Body of pancreas (tissue), 4 donors: Measurements from ENCODE around the gene CPT2. TPM values are rescaled to one million over a fixed set of nuclear protein-coding genes. Genes with fewer than 3 reads are reported as not detected.

ENCODE experiments used
- ATAC-seq: fragments of 150-250 bp; one replicate; pipeline ENCODE4 v1.9.1; 2016
- DNase-seq, 4 donors: peaks; one replicate each; pipeline ENCODE4 v3.0.0-alpha.2; 2019
- H3K27ac ChIP-seq, 4 donors: fragments of 200-600 bp; sonication (generic); 1 replicate in 3 of 4; 2 replicates in 1 of 4; pipeline versions ENCODE4 v1.5.1 to v1.6.1; 2016 to 2019; ENCODE audit warnings: mild to moderate bottlenecking in 1 of 4, mixed read lengths in 1 of 4, moderate library complexity in 1 of 4
- H3K27me3 ChIP-seq, 2 donors: fragments of 200-600 bp; sonication (generic); one replicate each; pipeline ENCODE4 v1.6.0; 2016; ENCODE audit warnings: mild to moderate bottlenecking in 1 of 2
- H3K36me3 ChIP-seq, 2 donors: fragments of 200-600 bp; sonication (generic); replicated peaks in 1 of 2; 2 replicates each; pipeline ENCODE4 v1.5.1; 2016; ENCODE audit warnings: low read depth in 2 of 2; ENCODE audit not compliant: insufficient read depth in 1 of 2
- H3K4me1 ChIP-seq: fragments of 200-600 bp; sonication (generic); one replicate; pipeline ENCODE4 v1.6.0; 2016
- H3K4me3 ChIP-seq, 2 donors: fragments of 200-600 bp; sonication (generic); 1 replicate in 1 of 2; 2 replicates in 1 of 2; pipeline ENCODE4 v1.5.1; 2016 to 2019
- H3K9me3 ChIP-seq, 3 donors: fragments of 200-600 bp; sonication (generic); 1 replicate in 2 of 3; 2 replicates in 1 of 3; pipeline ENCODE4 v1.5.1; 2016
- POLR2A ChIP-seq, 3 donors: fragments of 450-650 bp; IDR thresholded peaks; one replicate each; pipeline ENCODE4 v1.6.1; 2016; ENCODE audit warnings: antibody characterized with exemption in 3 of 3, mild to moderate bottlenecking in 2 of 3
- WGBS, 2 donors: methylation state at CpG; one replicate each; pipeline ENCODE4 v1.1.5; 2017; 5-methylcytosine and 5-hydroxymethylcytosine counted together
- intact Hi-C: fragments of 100-400 bp; cut with DNase I; formaldehyde crosslinking; loops from one replicate; pipeline ENCODE4 v1.15.1; 2023
- total RNA-seq, 2 donors: library from RNA; depleted of rRNA; stranded (reverse); fragments of >200 nt; gene quantifications; one replicate each; pipeline ENCODE4 v1.1.0, GENCODE V29; 2016
- TF ChIP-seq, protein P1 (sequence below), 7 experiments: fragments of 450-650 bp in 4 of 7; fragments of 200-600 bp in 3 of 7; sonication (generic) in 3 of 7; IDR thresholded peaks; one replicate each; pipeline ENCODE4 v1.5.1; 2016 to 2019; ENCODE audit warnings: antibody characterized with exemption in 7 of 7

Gene CPT2
- total RNA-seq, 2 donors from 2014 or later, result 14.5 to 15.6 TPM

DNA sequence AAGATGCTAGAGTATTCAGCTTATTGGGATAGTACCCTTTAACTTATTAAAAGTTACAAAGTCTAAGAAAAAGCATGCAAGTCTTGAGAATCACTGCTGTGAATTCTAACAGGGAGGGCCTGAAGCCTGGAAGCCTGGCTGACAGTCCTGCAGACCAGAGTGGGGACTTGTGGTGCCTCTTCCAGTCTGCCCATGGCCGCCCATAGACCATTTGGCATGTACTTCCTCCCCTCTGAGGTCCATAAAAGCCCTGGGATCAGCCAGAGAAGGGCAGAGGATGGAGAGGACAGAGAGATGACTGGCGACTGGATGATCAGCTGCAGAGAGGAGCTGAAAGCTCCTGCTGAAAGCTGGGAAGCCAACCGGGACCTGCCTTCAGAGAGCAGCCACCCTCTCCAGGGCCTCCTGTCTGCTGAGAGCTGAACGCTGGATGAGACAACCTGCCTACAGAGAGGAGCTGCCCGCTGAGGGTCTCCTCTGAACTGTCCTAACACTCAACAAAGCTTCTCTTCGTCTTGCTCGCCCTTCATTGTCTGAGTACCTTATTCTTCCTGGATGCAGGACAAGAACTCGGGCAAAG lies 41.7 kb upstream of the CPT2 start:
- Histone ChIP-seq H3K4me1 (no peaks in the 10 kb centered on the region), H3K9me3 (no peaks in the 10 kb centered on the region)
- WGBS, 2 donors, result 77 to 85% methylated on average over 8 of the region's 8 CpGs

GRCh38 chr1:53155534-53155933 lies 41.1 kb upstream of the CPT2 start:
- Histone ChIP-seq H3K9me3 (no peaks in the 10 kb centered on the region), H3K4me1 (no peaks in the 10 kb centered on the region), H3K27ac (no peak overlapping the region), H3K27me3 (no peaks in the 10 kb centered on the region), H3K36me3 (no peaks in the 10 kb centered on the region), H3K4me3 (no peak overlapping the region)
- intact Hi-C loops, result no loop called here
- TF ChIP-seq POLR2A (IDR thresholded peaks at IDR 0.05), result no peak
- TF ChIP-seq, protein P1, sequence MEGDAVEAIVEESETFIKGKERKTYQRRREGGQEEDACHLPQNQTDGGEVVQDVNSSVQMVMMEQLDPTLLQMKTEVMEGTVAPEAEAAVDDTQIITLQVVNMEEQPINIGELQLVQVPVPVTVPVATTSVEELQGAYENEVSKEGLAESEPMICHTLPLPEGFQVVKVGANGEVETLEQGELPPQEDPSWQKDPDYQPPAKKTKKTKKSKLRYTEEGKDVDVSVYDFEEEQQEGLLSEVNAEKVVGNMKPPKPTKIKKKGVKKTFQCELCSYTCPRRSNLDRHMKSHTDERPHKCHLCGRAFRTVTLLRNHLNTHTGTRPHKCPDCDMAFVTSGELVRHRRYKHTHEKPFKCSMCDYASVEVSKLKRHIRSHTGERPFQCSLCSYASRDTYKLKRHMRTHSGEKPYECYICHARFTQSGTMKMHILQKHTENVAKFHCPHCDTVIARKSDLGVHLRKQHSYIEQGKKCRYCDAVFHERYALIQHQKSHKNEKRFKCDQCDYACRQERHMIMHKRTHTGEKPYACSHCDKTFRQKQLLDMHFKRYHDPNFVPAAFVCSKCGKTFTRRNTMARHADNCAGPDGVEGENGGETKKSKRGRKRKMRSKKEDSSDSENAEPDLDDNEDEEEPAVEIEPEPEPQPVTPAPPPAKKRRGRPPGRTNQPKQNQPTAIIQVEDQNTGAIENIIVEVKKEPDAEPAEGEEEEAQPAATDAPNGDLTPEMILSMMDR (IDR thresholded peaks at IDR 0.05), result no peak
- DNase-seq (no peak), ATAC-seq (no peak)
- 0 to 29% methylated on average over 1 of the region's 1 CpG for WGBS, 2 donors

More for the DNA sequence above, 41.7 kb upstream of the CPT2 start:
- TF ChIP-seq POLR2A (IDR thresholded peaks at IDR 0.05), result no peak
- TF ChIP-seq, protein P1 (IDR thresholded peaks at IDR 0.05), result no peak
- Histone ChIP-seq H3K27ac (no peak overlapping the region), H3K36me3 (no peaks in the 10 kb centered on the region), H3K4me3 (no peak overlapping the region), H3K27me3 (no peaks in the 10 kb centered on the region)
- ATAC-seq, result no peak
- intact Hi-C loops, result no loop called here
- DNase-seq, result no peak

DNA sequence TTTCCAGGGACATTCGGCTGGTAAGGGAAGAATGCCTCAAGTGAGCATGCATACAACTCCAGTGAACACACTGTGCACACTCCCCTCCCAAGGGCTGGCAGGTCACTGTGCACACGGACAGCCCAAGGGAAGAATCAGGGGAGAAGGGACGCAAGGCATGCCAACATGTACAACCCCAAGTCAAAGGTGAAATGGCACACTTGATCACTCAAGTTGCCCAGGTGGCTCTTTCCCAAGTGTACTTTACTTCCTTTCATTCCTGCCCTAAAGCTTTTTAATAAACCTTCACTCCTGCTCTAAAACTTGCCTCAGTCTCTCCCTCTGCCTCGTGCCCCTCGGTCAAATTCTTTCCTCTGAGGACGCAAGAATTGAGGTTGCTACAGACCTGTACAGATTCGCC lies 40.7 kb upstream of the CPT2 start:
- no peak for DNase-seq
- no peaks in the 10 kb centered on the region for H3K9me3 ChIP-seq
- intact Hi-C loops, result no loop called here

GRCh38 chr1:53156783-53157182 lies 39.8 kb upstream of the CPT2 start:
- H3K9me3 ChIP-seq, result no peaks in the 10 kb centered on the region
- ATAC-seq, result no peak
- whole genome bisulfite sequencing, 2 donors, result 63 to 74% methylated on average over 3 of the region's 3 CpGs
- H3K27me3 ChIP-seq, result no peaks in the 10 kb centered on the region
- no peaks in the 10 kb centered on the region for H3K36me3 ChIP-seq
- intact Hi-C loops, result no loop called here
- TF ChIP-seq, protein P1 (IDR thresholded peaks at IDR 0.05), result no peak
- TF ChIP-seq POLR2A (IDR thresholded peaks at IDR 0.05), result no peak
- H3K27ac ChIP-seq, result no peak overlapping the region
- no peaks in the 10 kb centered on the region for H3K4me1 ChIP-seq
- H3K4me3 ChIP-seq, result no peak overlapping the region
- DNase-seq, result no peak

More for the DNA sequence above, 40.7 kb upstream of the CPT2 start:
- H3K4me3 ChIP-seq, result no peak overlapping the region
- TF ChIP-seq, protein P1 (IDR thresholded peaks at IDR 0.05), result no peak
- TF ChIP-seq POLR2A (IDR thresholded peaks at IDR 0.05), result no peak
- WGBS, 2 donors, result 77 to 90% methylated on average over 6 to 7 of the region's 7 CpGs
- ATAC-seq, result no peak
- H3K36me3 ChIP-seq, result no peaks in the 10 kb centered on the region
- H3K4me1 ChIP-seq, result no peaks in the 10 kb centered on the region
- no peaks in the 10 kb centered on the region for H3K27me3 ChIP-seq
- H3K27ac ChIP-seq, result no peak overlapping the region

- no peaks in the 10 kb centered on the region for H3K9me3 ChIP-seq
- no peak for TF ChIP-seq POLR2A (IDR thresholded peaks at IDR 0.05)
- TF ChIP-seq, protein P1 (IDR thresholded peaks at IDR 0.05), result no peak
- H3K27me3 ChIP-seq, result no peaks in the 10 kb centered on the region
- 42 to 60% methylated on average over 1 of the region's 1 CpG for WGBS, 2 donors
- H3K27ac ChIP-seq, result no peak overlapping the region
- intact Hi-C loops, result no loop called here
- H3K4me1 ChIP-seq, result no peaks in the 10 kb centered on the region
- H3K4me3 ChIP-seq, result no peak overlapping the region
- ATAC-seq (no peak), DNase-seq (no peak)
- H3K36me3 ChIP-seq, result no peaks in the 10 kb centered on the region
Measured at GRCh38 chr1:53158900-53159299, 37.7 kb upstream of the CPT2 start.
